ENCODE results near the gene E4F1. TPM values are rescaled to one million over a fixed set of nuclear protein-coding genes. Genes with fewer than 3 reads are reported as not detected.
A peak's percentile ranks its signal among the peaks of the same experiment; 100 is the strongest.

The E4F1 gene
- total RNA-seq, 1 experiment from 2014 or later, result 34.4 TPM

- TF ChIP-seq PRDM15 (CRISPR knock-in tag; IDR thresholded peaks at IDR 0.05) (no peak), FOXP1 (CRISPR knock-in tag; IDR thresholded peaks at IDR 0.05; ENCODE audit: borderline replicate concordance) (no peak), ZNF425 (CRISPR knock-in tag; conservative IDR thresholded peaks at IDR 0.05) (no peak), KAT7 (CRISPR knock-in tag; IDR thresholded peaks at IDR 0.05; ENCODE audit: borderline replicate concordance) (no peak), FOXJ3 (CRISPR knock-in tag; IDR thresholded peaks at IDR 0.05; ENCODE audit: borderline replicate concordance) (no peak), ZNF317 (CRISPR knock-in tag; IDR thresholded peaks at IDR 0.05; ENCODE audit: borderline replicate concordance, low read depth) (no peak), PREB (CRISPR knock-in tag; IDR thresholded peaks at IDR 0.05; ENCODE audit: borderline replicate concordance) (no peak), MXD4 (CRISPR knock-in tag; IDR thresholded peaks at IDR 0.05; ENCODE audit: borderline replicate concordance) (no peak), ATF1 (CRISPR knock-in tag; IDR thresholded peaks at IDR 0.05) (no peak), E2F1 (CRISPR knock-in tag; IDR thresholded peaks at IDR 0.05) (0 out of 2 replicates have a peak, but pooled peaks have one; percentile 20), ELF4 (CRISPR knock-in tag; IDR thresholded peaks at IDR 0.05; ENCODE audit: low read depth) (no peak), ZNF532 (CRISPR knock-in tag; IDR thresholded peaks at IDR 0.05; ENCODE audit: borderline replicate concordance) (no peak), NR1H2 (CRISPR knock-in tag; IDR thresholded peaks at IDR 0.05) (no peak), E2F4 (CRISPR knock-in tag; IDR thresholded peaks at IDR 0.05; ENCODE audit: borderline replicate concordance, low read depth) (no peak), CTCF (IDR thresholded peaks at IDR 0.05) (no peak), FOXP4 (CRISPR knock-in tag; IDR thresholded peaks at IDR 0.05) (no peak), E2F5 (CRISPR knock-in tag; IDR thresholded peaks at IDR 0.05) (0 out of 2 replicates have a peak, but pooled peaks have one; percentile 21)
Measured at GRCh38 chr16:2237493-2238149, 14.2 kb downstream of the E4F1 start (continued).
